HG03520 (cell line): ENCODE data around the gene MAGI1.
"Not testable (repeated sequence)": the region's sequence is repeated elsewhere in the genome, so short reads cannot be mapped to it uniquely, and the experiment has no call there.

Experiments
- ATAC-seq: cut with Tn5 transposase; IDR thresholded peaks from one replicate; pipeline ENCODE4 v1.9.1; 2021; ENCODE audit warnings: mild to moderate bottlenecking, moderate library complexity; ENCODE audit not compliant: unreplicated experiment

The MAGI1 gene

DNA sequence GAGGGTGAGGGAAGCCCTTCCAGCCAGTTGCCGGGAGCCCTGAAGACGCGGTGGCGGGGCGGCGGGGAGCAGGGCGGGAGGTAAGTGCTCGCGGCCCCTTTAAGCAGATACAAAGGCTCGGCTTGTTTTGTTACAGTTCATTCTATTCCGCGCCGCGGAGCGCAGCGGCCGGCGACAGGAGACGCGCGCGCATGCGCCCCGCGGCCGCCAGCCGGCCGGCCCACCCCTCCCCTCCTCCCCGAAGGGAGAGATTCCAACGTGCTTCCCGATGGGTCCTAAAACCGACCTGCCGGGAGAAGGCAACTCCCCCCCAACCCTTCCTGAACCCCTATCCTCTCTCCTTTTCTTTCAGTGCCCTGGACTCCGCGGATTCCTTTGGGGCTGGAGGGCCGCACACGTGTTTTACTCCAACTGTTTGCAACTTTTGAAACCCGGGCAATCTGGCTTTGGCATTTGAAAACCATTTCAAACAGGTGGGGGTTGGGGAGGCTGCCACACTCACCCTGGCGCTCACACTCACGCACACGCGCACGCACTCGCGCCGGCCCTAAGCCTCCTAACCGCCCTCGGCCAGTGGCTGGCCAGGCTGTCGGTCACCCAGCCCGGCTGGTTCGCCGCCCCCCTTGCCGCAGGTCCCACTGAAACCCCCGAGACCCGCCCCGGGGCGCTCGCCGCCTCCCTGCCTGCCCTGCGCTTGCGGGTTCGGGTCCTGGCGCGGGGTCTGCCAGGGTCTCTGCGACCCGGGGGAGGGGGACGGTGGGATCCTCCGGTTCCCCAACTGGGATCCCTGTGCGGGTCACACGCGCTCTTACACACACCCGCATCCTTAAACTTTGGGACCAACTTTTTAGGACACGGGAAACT, at the start of gene MAGI1:
TSS of gene MAGI1 (minus strand) at position 193 of the 864 bp plus-strand sequence. CDS start 610 bp downstream, outside the sequence.
- peak; percentile 87 for ATAC-seq

DNA sequence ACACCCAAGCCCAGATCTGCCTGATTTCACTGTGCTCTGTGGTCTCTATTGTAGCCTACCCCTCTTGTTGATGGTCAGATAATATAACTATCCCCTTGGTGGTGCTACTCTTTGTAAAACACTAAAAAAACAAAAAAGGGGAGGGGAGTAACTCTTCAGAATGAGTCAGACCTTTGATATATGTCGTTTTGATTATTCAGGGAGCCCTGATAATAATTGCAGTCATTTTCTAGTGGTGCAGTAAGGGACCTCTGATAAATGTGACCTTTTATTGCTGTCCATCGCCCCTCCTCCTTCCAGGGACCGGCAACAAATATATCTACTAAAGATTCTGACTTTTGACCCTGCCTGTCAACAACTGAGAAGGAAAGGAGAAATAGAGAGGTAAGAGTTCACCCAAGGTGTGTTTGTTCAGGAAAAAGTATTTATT, 45.1 kb upstream of the MAGI1 start:
- ATAC-seq: no peak

DNA sequence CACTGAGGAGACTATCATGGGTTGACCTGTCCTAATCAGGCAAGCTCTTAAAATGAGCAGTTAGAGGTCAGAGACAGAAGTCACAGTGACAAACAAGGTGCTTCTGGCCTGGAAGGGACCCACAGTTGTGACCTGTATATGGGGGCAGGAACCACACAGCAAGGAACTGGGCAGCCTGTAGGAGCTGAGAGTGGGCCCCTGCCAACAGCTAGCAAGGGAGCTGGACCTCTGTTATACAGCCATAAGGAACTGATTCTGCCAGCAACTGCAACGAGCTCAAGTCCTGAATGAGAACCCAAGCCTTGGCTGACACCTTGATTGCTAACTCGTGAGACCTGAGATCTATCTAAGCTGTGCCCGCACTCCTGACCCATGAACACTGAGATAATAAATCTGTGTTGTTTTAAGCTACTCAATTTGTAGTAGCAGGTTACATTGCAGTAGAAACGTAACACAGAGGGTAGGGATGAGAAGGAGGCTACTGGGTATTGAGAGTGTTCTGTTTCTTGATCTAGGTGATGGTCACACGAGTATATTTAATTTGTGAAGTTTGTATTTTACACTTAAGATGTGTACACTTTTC, 44.5 kb upstream of the MAGI1 start:
- no peak for ATAC-seq

DNA sequence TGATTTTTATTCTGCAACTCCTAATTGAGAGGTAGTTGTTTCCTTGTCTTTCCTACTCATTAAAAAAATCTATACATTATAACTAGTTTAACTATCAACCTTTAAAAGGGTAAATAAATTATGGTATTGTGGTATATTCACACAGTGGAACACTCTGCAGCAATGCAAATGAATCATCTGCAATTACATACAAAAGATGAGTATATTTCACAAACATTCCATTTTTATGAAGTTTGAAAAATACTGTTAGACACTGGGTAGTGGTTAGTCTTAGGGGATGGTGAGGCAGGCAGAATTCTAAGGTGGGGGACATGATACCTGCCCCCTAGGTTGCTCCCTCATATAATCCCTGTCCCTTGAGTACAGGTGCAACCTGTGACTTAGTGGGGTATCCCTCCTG, 44.0 kb upstream of the MAGI1 start:
- no peak for ATAC-seq

DNA sequence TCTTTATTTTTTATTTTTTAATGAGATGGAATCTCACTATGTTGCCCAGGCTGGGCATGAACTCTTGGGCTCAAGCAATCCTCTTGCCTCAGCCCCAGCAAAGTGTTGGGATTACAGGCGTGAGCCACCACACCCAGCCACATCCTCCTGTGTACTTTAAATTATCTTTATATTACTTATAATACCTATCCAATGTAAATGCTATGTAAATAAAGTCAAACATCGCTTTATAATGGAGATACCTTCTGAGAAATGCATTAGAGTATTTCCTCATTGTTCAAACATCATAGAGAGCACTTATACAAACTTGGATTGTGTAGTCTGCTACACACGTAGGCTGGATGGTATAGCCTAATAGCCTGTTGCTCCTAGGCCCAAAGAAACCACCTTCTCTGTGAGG, 41.4 kb upstream of the MAGI1 start:
- ATAC-seq: no peak

DNA sequence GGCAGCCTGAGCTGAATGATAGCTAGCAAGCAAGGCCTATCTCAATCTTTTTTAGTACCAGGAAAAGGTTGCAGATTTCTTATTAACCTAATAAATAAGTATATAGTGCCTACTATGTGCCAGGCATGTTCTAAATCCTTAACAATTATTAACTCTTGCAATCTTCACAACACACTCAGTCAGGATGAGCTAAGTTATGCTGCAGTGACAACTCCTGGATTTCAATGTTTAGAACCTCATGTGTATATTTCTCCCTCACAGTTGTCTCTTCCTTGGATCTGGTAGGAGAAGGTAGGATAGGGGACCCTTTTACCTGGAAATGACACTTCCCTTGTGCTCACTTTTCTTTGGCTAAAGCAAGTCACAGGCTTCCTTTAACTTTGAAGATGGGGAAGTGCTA, 39.3 kb upstream of the MAGI1 start:
- no peak for ATAC-seq

DNA sequence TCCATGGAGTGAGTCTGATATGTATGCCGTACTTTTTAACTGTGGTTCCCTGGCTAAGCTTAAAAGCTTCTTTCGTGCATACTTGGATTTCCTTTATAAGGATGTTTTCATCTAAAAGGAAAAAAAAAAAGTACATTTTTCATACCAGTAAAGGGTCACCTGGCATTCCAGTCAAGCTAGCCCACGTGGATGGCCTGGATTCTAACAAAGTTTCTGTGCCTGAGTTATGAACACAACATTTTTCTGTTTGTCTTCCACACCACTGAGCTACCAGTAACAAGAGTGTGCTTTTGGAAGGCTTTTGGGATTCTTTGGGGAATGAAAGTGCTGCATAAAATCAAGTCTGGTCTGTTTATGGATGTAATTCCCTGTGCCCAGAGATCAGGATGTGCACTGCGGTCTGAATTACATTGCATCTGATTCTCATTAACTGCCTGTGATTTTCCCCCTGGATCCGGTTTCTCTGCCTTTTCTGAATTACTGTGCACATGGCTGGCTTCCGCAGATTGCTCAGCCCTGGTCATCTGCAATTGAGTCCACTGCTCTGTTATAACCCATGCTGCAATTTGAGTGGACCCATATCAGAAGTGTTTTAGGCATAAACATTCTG, 38.2 kb upstream of the MAGI1 start:
- no peak for ATAC-seq

DNA sequence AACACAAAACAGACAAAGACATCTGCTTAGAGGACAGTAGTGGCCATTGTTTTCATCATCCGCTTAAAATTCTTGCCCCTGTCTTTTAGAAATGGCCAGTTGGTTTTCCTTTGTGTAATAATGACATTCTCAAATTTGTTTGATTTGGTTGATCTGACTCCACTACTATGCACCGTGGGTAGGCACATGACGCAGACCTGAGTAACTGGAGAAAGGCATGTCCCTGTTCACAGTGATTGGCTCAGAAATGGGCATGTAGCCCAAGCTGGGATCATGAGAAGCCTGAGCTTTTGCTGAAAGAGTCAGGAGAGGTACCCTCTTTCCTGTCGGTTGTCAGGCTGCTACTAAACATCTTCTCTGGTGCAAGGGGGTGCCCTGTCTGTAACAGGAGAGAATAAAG, 36.6 kb upstream of the MAGI1 start:
- no peak for ATAC-seq

DNA sequence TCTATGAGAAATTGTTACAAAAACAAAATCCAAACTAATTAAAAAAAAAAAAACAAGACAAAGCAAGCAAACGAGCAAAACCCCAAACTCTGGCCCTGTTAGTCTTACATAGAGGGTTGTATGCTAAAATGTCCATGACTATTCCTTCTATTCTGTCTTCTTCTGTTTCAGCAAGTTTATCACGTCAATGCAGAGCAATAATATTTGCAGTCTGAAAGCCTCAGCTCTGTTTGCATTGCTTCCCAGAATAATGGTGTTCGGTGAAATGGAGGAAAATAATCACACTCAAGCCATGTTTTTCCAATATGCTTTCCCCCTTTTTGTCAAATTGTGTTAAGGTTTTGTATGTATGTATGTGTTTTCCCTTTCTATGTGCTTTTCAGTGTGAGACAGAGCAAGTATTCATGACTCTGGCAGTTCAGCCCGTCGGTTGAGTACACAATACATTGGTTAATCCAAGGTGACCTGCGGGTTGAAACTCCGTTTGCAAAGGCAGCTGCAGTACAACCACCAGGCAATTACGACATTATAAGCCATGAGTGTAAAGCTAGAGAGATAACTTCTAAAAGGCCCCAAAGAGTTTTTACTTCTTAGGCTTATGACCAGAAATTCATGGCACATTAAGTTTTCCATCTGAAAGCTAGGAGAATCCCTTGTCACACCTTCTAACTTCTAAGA, 34.9 kb upstream of the MAGI1 start:
- no peak for ATAC-seq

DNA sequence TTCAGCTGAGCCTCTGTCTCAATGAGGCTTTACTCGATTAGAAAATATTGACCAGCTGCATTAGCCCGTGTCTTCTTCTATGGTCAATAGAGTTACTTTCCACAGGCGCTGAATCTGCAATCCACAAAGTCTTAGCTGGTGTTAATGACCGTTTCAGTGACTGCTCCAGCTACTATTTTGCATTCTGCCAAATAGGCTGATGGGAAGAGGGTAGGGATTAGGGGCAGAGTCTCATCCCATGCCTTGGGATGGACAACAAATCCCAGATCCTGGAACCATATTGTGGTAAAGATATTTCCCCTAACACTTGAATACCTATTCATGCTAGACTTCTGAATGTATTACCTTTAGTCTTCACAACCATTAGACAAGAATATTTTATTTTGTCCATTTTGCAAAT, 29.5 kb upstream of the MAGI1 start:
- ATAC-seq: no peak

DNA sequence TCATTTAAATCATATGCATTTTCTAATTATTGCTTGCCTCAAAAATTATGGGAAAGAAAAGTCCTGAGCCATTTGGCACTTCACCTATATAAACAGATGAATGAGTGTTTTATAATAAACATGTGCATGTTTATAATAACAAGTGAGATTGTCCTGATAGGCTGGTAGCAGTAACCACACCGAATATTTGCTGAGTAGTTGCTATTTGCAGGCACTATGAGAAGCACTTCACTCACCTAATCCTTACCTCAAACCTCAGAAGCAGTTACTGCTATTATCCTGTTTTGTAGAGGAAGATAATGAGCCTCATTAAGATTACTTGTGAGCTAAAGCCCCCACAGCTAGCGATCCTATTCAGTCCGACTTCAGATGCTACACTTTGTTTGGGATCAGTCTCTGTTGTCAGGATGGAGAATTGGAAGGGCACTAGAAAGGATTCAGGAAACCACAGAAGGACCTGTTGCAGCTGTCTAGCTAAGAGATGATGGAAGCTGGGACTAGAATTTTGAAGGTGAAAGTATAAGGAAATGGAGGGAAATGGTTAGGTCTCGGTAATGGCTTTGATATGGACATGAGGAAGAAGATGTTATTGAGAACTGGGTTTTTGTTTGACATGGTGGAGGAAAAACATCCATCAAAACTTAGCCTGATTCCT, 28.4 kb upstream of the MAGI1 start:
- no peak for ATAC-seq

DNA sequence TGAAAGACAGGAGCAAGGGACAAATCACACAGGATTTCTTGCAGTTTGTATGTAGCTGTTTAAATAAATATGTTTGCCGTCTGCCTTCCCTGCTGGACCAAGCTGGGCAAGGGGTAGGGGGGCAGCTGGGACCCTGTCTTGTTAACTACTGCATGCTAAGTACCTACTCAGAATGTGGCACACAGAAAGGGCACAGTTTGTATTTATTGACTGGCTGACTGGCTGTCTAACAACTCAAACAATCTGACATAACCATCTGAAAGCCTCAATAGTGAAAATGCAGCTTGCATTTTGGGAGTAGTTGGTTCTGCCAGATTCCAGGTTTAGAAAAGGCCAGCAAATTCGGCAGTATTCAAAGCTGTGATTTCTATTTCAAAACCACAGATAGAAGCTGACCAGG, 16.6 kb upstream of the MAGI1 start:
- ATAC-seq: no peak

DNA sequence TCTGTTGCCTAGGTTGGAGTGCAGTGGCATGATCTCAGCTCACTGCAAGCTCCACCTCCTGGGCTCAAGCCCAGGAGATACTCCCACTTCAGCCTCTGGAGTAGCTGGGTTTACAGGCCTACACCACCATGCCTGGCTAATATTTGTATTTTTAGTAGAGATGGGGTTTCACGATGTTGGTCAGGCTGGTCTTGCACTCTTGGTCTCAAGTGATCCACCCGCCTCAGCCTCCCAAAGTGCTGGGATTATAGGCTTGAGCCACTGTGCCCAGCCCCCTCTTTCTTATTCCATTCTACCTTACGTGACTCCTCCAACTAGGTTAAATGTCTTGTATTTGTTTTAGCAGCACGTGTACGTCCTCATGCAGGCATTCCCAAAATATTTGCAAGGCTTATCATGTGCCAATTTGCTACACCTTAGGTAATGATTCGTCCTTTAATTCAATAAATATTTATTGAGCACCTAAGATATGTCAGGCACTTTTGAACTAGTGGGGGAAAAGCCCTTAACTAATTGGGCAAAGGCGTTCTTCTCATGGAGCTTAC, 14.9 kb upstream of the MAGI1 start:
- no peak for ATAC-seq

DNA sequence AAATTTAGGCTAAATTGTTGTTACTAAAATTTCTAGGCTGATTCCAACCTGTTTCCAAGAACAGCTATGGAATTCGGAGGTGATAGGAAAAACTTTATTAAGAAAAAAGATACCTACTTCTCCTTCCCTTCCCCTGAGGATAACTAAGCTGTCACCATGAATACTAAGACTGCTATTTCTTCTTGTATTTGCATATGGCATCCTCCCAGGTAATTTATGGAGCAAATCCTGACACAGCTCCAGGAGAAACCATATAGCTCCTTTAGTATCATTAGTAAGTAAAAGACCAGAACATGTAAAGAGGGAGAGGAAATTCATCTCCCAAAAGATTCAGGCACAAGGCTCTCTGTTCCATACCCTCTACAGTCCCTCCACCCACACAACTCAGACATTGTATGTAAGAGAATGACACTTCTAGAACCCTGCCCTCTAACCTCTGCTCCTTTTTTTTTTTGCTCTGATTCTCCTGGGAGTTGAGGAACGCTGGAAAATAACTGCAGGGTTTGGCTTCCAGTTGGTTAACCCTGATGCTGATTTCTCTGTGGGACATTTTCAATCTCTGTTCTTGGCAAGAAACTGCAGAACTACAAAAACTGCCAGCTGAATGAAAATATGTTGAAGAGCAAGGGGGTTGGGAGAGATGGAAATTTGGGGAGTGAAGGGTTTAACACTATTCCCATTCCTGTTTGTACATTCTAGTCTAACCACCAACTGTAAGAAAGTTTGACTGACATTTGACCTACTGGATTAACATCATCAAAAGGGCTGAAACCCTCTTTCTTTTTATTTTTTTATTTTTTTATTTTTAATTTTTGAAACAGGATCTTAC, 14.2 kb upstream of the MAGI1 start:
- no peak for ATAC-seq

DNA sequence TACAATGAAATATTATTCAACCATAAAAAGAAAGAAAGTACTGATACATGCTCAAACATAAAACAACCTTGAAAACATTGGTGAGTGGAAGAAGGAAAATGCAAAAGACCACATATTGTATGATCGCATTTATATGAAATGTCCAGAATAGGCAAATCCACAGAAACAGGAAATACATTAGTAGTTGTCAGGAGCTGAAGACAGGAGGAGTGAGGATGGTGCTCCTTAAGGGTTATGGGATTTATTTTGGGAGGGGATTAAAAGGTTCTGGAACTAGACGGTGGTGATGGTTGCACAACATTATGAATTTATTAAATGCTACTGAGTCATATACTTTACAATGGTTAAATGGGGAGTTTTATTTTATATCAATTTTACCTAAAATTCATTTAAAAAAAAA, 12.1 kb upstream of the MAGI1 start:
- ATAC-seq: no peak

DNA sequence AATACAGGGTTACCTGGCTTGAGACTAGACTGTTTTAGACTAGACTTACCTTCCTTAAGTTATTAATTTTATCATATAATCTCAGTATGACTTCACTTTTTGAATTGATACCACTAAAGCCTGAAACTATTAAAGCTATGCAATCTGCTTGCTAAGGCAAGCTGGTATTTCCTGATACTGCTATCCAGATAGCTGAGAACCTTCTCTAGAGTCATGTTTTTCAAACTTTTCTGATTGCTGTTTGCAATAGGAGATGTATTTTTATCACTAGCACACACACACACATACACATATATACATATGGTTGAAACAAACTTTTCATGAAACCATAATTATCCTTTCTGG, 9.3 kb upstream of the MAGI1 start:
- no peak for ATAC-seq

DNA sequence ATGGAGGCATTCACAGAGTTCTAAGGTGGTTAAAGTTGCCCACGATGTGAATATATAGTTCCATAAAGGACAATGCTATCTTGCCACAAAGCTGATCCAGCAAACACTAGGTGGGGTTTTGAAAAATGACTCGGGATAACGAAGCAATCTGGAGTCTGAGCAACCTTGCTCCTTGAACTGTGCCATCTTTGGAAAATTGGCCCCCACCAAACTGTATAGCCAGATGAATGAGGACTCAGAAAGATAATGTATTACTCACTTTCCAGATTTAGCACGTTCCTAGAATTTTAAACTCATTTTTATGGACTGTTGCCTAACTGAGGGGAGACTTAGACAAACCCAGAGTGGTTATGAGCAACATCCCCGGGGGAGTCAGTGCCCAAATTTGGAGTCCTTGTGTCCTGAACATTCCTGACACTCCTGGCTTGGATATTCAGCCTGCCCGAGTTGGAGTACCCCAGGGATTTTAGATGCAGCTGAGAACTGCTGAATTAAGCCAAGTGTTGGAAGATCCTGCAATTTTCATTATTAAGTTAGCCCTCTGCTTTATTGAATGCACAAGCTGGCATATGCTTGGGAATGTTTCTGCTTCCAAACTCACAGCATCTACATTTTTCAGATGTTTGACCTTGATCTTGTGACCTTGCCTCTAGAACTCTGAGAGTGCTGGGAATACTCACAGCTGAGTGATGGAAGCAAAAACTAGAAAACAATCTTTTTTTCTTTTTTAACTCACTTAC, 8.8 kb upstream of the MAGI1 start:
- ATAC-seq: no peak

DNA sequence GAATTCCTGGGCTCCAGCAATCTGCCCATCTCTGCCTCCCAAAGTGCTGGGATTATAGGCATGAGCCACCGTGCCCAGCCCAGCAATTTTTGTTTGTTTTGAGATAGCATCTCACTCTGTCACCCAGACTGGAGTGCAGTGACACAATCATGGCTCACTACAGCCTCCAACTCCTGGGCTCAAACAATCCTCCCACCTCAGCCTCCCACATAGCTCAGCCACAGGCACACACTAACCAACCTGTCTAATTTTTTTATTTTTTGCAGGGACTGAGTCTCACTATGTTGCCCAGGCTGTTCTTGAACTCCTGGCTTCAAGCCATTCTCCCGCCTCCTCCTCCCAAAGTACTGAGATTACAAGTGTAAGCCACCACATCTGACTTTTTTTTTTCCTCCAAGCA, 7.6 kb upstream of the MAGI1 start:
- not testable (repeated sequence) for ATAC-seq

DNA sequence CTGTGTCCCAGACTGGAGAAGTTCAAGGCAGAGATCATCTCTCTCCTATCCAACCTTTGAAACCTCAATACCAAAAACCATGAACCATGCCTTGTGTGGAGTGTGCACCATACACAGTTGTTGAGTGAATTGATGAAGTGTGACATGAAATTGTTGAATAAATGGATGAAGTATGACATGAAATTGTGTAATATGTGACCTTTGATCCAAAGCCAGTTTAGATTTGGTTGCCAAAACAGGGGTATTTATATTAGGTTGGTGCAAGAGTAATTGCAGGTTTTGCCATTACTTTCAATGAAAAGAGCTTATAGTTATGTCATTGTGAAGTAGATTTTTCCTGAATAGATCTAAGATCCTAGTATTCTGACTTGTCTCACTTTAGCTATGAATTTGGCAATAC, 3.1 kb upstream of the MAGI1 start:
- ATAC-seq: no peak
